AG10803 (cell line): Measurements from ENCODE around the gene MRPL33.

Source experiments
- DNase-seq: peaks from one replicate; pipeline ENCODE4 v3.0.0; 2010; ENCODE audit warnings: low read depth
- H3K4me3 ChIP-seq: 2 replicates; pipeline ENCODE4 v1.5.1; 2011; ENCODE audit warnings: mild to moderate bottlenecking, low read length, control low read depth
- CTCF ChIP-seq: conservative IDR thresholded peaks from 2 replicates; pipeline ENCODE4 v1.5.1; 2011; ENCODE audit warnings: mild to moderate bottlenecking, low read length, control low read depth, inconsistent platforms

MRPL33 gene

GRCh38 chr2:27802547-27802946 is 31.0 kb downstream of the MRPL33 start:
- TF ChIP-seq CTCF = no peak
- DNase-seq = no peak
- no peak overlapping the region for H3K4me3 ChIP-seq

GRCh38 chr2:27803046-27803445 is 31.5 kb downstream of the MRPL33 start:
- H3K4me3 ChIP-seq = no peak overlapping the region
- no peak for TF ChIP-seq CTCF
- DNase-seq = no peak

DNA sequence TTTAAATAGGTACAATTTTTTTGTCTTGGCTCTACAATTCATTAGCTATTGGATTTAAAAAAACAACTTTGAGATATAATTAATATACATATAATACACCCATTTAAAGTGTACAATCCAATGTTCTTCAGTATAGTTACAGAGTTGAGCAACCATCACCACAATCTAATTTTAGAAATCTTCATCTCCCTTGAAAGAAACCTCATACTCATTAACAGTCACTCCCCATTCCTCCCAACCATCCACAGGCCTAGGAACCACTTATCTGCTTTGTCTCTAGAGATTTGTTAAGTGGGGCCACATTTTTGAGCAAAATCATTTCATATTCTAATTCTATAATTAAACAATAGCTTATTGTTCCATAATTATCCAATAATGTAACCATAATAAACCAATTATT is 32.6 kb downstream of the MRPL33 start:
- no peak for TF ChIP-seq CTCF
- peak; percentile 68 for DNase-seq
- no peak overlapping the region for H3K4me3 ChIP-seq

GRCh38 chr2:27805180-27805579 is 33.7 kb downstream of the MRPL33 start:
- no peak for DNase-seq
- no peak for TF ChIP-seq CTCF
- no peak overlapping the region for H3K4me3 ChIP-seq

DNA sequence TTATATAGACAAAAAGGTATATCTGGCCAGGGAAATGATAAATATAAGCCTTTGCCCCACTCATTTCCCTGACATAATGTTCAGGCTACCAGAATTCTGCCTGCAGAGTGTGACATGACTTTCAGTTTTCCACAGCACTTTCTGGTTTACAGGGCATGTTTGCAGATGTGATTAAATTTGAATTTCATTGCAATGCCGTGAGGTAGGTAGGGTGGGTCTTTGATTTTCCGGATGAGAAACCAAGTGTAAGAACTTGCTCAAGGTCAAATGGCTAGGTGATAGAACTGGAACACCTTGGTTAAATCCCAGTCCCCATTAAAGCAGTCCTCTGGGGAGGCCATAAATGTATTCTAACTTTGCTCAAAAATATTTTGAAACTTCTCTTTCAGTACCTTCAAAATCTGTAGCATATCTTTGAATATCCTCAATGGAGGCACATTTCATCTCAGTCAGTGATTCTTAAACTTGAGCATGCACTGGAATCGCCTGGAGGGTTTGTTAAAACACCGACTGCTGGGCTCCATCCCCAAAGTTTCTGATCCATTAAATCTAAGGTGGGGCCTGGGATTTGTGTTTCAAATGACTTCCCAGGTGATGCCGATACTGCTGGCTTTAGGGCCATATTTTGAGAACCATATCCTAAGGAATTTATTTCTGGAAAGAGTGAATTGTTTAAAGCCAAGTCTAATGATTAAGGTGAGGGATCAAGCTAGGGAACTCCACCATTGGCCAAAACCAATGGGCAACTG is 35.0 kb downstream of the MRPL33 start:
- TF ChIP-seq CTCF = no peak
- H3K4me3 ChIP-seq = no peak overlapping the region
- no peak for DNase-seq

- peak; percentile 40 for DNase-seq
- no peak overlapping the region for H3K4me3 ChIP-seq
- TF ChIP-seq CTCF = peak; percentile 67
Observed at GRCh38 chr2:27807476-27807875, 36.0 kb downstream of the MRPL33 start.

DNA sequence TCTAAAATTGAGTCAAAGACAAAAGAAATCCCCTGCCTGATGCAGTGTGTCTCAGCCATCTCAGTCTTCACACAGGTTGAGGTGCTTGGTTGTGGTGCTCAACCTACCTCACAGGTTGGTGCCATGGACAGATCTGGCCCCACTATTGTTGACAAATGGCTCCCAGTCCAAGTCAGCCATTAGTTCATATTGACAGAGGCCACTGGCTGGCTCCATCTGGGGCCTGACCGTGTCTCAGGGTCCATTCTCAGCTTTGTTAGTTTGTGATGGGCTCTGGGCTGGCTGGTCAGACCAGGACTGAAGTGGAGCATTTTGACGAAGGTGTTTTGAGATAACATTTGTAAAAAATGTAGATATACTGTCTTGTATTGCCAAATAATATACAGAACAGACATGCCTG is 36.9 kb downstream of the MRPL33 start:
- TF ChIP-seq CTCF = no peak
- H3K4me3 ChIP-seq = no peak overlapping the region
- no peak for DNase-seq
